ENCODE data around the gene SLIT3. TPM values are rescaled to one million over a fixed set of nuclear protein-coding genes. Genes with fewer than 3 reads are reported as not detected.
"Not testable (repeated sequence)": the region's sequence is repeated elsewhere in the genome, so short reads cannot be mapped to it uniquely, and the experiment has no call there.

SLIT3 gene
- total RNA-seq, 1 donor from 2014 or later = 82.6 TPM

- peak; percentile 77 for DNase-seq (ENCODE audit: low spot score)
Observed at GRCh38 chr5:169148138-169148740, 152.7 kb downstream of the SLIT3 start.

DNA sequence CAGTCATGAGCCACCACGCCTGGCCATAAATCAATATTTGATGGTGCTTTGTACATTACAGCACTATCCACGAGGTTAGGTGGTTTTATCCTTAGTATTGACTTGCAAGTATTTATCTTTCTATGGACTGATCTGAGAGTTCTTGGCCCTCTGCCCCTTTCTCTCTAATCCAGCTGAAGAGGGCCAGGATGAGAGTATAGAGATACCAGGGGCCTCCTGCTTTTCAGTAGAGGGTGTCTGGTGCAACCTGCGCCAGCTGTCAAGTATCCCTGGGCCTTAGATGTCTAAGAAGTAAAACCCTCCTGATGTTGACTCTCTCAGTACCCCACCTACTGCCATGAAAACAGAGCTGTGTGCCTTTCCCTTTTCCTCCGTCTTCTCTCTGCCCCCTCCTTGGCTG lies 153.4 kb downstream of the SLIT3 start:
- peak; percentile 96 for DNase-seq (ENCODE audit: low spot score)

GRCh38 chr5:169146158-169146557 lies 154.8 kb downstream of the SLIT3 start:
- peak; percentile 76 for DNase-seq (ENCODE audit: low spot score)

GRCh38 chr5:169142264-169142970 lies 158.5 kb downstream of the SLIT3 start:
- peak; percentile 94 for DNase-seq (ENCODE audit: low spot score)

DNA sequence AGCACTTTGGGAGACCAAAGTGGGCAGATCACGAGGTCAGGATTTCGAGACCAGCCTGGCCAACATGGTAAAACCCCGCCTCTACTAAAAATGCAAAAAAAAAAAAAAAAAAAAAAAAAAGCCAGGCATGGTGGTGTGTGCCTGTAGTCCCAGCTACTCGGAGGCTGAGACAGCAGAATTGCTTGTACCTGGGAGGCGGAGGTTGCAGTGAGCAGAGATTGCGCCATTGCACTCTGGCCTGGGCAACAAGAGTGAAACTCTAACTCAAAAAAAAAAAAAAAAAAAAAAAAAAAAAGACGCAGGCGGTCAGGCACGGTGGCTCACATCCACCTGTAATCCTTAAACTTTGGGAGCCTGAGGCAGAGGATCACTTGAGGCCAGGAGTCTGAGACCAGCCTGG lies 160.7 kb downstream of the SLIT3 start:
- not testable (repeated sequence) for DNase-seq (ENCODE audit: low spot score)

- DNase-seq (ENCODE audit: low spot score) = peak; percentile 53
Observed at GRCh38 chr5:169139480-169140050, 161.4 kb downstream of the SLIT3 start.

GRCh38 chr5:169133531-169133930 lies 167.4 kb downstream of the SLIT3 start:
- DNase-seq (ENCODE audit: low spot score) = no peak

DNA sequence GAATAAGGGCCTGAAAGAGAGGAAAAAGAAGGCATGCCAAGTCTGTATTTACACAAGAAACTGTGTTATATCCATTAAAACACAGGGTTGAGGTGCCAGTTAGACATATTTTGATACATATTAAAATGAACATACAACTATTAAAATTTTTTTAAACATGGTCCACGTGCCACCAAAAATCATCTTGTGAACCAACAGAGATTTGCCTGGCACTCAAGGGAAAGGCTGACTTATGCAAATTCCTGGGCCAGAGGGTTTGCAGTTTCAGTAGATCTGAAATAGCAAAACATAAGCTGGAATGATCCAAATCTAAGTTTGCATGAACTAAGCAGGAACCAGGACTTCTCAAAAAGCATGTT lies 168.7 kb downstream of the SLIT3 start:
- DNase-seq (ENCODE audit: low spot score) = no peak

DNA sequence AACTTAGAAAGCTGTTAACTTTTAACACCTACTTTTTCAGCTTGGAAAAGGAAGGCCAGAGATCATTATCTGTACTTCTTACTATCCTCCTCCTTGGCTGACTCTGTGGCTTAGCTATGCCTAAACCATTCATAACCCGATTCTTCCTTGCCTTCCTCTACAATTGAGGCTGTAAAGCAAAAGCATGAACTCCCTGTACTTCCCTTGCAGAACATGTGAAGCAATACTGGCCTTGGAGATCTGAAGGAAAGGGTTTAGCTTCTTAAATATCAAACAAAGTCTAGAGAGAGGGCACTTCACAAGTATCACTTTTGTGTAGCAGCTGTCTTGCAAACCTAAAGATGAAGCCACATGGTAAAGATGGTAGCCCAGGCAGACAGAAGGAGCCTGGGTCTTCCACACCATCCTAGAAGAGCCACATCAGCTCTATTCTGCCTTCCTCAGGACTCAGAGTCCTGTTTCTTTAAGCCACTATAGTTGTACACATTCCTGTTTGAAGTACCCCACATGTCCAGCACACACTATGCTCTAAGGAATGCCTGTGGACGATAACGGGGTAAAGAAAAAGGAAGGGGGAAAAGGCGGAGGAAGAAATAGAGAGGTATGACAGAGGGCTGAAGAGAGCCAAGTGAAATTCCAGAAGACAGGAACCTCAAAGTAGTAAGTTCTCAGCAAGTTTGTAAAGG lies 169.2 kb downstream of the SLIT3 start:
- DNase-seq (ENCODE audit: low spot score) = peak; percentile 75

DNA sequence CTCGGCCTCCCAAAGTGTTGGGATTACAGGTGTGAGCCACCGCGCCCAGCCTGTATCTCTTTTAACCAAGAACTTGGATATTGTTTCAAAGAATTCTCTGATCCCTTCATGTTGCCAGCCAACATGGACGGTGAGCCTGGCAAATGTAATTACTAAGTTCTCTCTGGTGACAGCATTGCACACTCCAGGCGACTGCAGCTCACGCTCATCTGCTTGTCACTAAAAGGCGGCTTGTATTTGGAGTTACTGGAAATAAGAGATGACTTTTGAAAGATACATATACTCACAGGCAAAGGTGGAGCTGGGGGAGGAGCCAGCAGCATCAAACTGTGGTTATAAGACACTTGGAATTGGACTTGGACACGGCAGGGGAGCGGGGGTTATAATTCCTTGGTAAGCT lies 172.3 kb downstream of the SLIT3 start:
- no peak for DNase-seq (ENCODE audit: low spot score)

- DNase-seq (ENCODE audit: low spot score) = no peak
Observed at GRCh38 chr5:169127431-169127830, 173.5 kb downstream of the SLIT3 start.

DNA sequence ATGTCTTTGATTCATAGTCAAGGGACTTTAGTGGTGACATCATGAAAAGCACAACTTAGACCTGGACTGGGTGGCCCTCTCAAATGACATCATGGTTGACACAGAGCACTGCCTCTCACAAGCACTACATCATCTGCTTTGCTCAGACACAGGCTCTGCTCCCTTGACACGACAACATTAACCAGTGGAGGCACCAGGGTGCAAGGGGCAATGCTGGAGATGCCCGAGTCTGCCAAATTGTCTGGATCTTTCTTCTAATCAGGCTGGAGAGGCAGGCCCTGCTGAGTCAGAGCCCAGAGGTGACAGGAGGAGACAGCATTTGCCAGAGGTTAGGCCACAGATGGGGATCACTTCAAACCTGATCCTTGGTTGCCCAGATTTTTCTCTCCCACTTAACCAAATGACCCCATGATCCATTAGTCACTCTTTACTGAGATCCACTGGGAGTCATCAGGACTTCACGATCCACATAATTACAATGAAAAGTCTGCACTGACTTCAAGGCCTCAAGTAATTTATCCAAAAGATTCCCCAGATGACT lies 174.4 kb downstream of the SLIT3 start:
- DNase-seq (ENCODE audit: low spot score) = no peak

GRCh38 chr5:169125571-169125970 lies 175.4 kb downstream of the SLIT3 start:
- peak; percentile 64 for DNase-seq (ENCODE audit: low spot score)

DNA sequence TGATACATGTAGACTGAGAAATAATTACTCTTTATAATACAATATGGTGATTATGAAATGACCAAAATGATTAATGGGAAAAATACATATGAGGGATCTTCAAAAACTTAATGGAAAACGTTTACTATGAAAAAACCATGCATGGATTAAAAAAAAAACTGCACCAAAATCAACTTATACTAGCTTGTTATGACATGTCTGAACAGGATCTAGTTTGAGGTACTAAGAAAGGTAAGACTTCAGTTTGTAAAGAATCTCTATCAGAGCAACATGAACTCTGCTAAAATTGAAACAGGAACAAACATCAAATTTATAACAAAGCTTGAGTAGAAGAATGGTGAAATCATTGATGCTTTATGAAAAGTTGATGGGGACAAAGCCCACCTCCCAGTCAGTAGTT lies 178.0 kb downstream of the SLIT3 start:
- no peak for DNase-seq (ENCODE audit: low spot score)

- peak; percentile 95 for DNase-seq (ENCODE audit: low spot score)
Observed at GRCh38 chr5:169121630-169122420, 179.1 kb downstream of the SLIT3 start.

DNA sequence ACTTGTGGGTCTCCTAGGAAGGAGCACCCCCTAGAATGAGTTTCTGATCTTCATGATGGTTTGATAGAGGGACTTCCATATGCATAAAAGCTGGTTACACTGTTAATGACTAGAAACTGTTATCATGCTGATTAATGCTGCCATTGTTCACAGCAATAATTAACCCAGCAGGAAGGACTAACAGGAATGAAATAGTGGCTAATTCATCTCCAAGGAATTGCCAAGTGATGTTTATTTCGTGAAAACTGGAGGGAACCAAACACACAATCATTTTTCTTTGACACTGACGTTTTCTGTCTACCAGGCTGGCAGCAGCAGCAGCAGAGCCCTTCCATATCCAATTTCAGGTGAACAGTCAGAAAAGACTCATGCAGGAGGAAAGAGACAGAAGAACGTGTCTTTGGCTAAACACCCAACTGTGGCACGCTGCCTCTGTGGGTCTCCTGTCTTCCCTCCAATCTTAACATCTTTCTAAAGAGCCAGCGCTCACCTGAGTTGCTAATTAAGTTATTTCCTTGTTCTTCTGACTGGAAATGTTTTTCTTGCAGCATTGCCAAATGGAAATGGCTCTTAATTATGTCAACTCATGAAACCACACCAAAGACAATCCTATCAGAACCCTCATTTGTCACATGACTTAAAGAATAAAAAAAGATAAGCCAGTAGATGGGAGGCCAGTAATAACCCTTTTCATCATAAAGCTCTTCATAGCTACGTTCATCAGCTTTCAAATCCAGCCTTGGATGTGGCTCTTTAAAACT lies 181.5 kb downstream of the SLIT3 start:
- no peak for DNase-seq (ENCODE audit: low spot score)

DNA sequence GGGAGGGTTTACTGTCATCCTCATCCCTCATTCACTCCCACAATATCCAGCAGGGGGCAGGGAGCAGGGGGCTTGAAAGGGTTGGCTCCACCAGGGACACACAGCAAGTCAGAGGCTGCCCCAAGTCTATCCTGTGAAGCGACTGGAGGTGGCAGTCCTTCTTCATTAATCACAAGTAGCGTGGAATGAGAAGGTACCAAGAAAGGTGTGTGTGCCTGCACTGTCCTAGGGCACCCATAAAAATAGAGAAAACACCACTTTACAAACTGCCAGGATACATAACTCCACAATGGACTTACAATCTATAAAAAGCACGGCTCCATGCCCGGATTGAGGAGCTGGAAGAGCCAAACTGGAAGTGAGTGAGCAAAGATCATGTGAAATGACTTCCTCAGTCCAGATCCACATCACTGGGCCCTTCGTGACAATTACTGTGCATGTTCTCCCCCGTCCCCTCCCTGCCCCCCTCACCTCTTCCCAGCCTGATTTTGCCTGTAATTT lies 183.9 kb downstream of the SLIT3 start:
- DNase-seq (ENCODE audit: low spot score) = no peak

GRCh38 chr5:169115461-169116124 lies 185.3 kb downstream of the SLIT3 start:
- no peak for DNase-seq (ENCODE audit: low spot score)

GRCh38 chr5:169114466-169115065 lies 186.4 kb downstream of the SLIT3 start:
- no peak for DNase-seq (ENCODE audit: low spot score)

DNA sequence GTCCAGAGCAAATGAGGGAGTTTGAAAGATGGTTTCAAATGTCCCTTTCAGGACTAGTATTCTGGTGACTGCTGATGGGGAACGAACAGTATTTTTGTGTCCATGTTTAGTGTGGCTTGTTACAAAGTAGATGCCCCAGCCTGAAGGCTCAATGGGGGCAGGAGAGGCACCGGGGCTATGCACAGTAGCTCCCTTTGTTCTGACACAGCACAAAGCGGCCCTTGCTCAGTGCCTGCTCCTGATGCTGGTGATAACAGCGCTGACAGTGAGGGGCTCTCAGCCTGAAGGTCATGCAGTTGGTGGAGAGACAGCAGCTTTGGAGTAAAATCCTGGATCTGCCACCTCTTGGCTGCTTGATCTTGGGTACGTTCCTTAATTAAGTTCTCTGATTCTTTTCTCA lies 188.9 kb downstream of the SLIT3 start:
- DNase-seq (ENCODE audit: low spot score) = no peak

All from umbilical cord (tissue), 2 donors.